HPDE6-E6E7 (cell line): ENCODE data around the gene PRKN.

Experiments
- DNase-seq: peaks from one replicate; pipeline ENCODE4 v3.0.0; 2011; ENCODE audit warnings: missing footprints; ENCODE audit errors: extremely low spot score

PRKN gene

GRCh38 chr6:161732594-161732993 is 995.0 kb downstream of the PRKN start:
- DNase-seq, result no peak

GRCh38 chr6:161727083-161727833 is 1000.3 kb downstream of the PRKN start:
- no peak for DNase-seq

- no peak for DNase-seq
These were observed 1005.2 kb downstream of the PRKN start for GRCh38 chr6:161722394-161722793.

- no peak for DNase-seq
These were observed 1006.1 kb downstream of the PRKN start for GRCh38 chr6:161721511-161721910.

- no peak for DNase-seq
These were observed 1011.4 kb downstream of the PRKN start for GRCh38 chr6:161716176-161716575.

- no peak for DNase-seq
These were observed 1015.6 kb downstream of the PRKN start for GRCh38 chr6:161711938-161712337.

GRCh38 chr6:161711515-161711914 is 1016.1 kb downstream of the PRKN start:
- DNase-seq, result no peak

GRCh38 chr6:161710698-161711097 is 1016.9 kb downstream of the PRKN start:
- DNase-seq, result no peak

GRCh38 chr6:161701056-161701455 is 1026.5 kb downstream of the PRKN start:
- DNase-seq, result no peak

GRCh38 chr6:161696801-161697200 is 1030.8 kb downstream of the PRKN start:
- no peak for DNase-seq

- DNase-seq, result no peak
These were observed 1032.6 kb downstream of the PRKN start for GRCh38 chr6:161694995-161695394.

GRCh38 chr6:161686655-161687054 is 1040.9 kb downstream of the PRKN start:
- DNase-seq, result no peak

GRCh38 chr6:161684731-161685475 is 1042.7 kb downstream of the PRKN start:
- no peak for DNase-seq

GRCh38 chr6:161683400-161683799 is 1044.2 kb downstream of the PRKN start:
- DNase-seq, result no peak

GRCh38 chr6:161682982-161683381 is 1044.6 kb downstream of the PRKN start:
- DNase-seq, result no peak

- no peak for DNase-seq
These were observed 1047.5 kb downstream of the PRKN start for GRCh38 chr6:161679980-161680538.

GRCh38 chr6:161677188-161677587 is 1050.4 kb downstream of the PRKN start:
- no peak for DNase-seq

GRCh38 chr6:161676586-161676985 is 1051.0 kb downstream of the PRKN start:
- no peak for DNase-seq

- DNase-seq, result no peak
These were observed 1052.5 kb downstream of the PRKN start for GRCh38 chr6:161674930-161675682.

- DNase-seq, result no peak
These were observed 1054.5 kb downstream of the PRKN start for GRCh38 chr6:161673026-161673425.

- no peak for DNase-seq
These were observed 1056.4 kb downstream of the PRKN start for GRCh38 chr6:161671117-161671516.

GRCh38 chr6:161668665-161669064 is 1058.9 kb downstream of the PRKN start:
- DNase-seq, result no peak
